Adrenal gland (tissue), 12 donors: ENCODE measurements around the gene RAB4A. TPM values are rescaled to one million over a fixed set of nuclear protein-coding genes. Genes with fewer than 3 reads are reported as not detected.

Experiments
- DNase-seq, 7 donors: peaks; one replicate each; pipeline ENCODE4 v3.0.0-alpha.2; 2019 to 2020
- H3K27ac ChIP-seq, 5 donors: fragments of 200-600 bp; sonication (generic) in 4 of 5; 1 replicate in 3 of 5; 2 replicates in 2 of 5; pipeline versions ENCODE4 v1.5.1 to v1.8.0; 2016 to 2020; ENCODE audit warnings: mild to moderate bottlenecking in 1 of 5
- H3K27me3 ChIP-seq: fragments of 200-600 bp; 2 replicates; pipeline ENCODE4 v1.8.0; 2021
- H3K36me3 ChIP-seq, 2 donors: fragments of 200-600 bp; replicated peaks in 1 of 2; 1 replicate in 1 of 2; 2 replicates in 1 of 2; pipeline versions ENCODE4 v1.5.1 to v1.8.0; 2018 to 2022
- H3K4me1 ChIP-seq, 2 donors: fragments of 200-600 bp; replicated peaks in 1 of 2; 1 replicate in 1 of 2; 2 replicates in 1 of 2; pipeline versions ENCODE4 v1.5.1 to v1.8.0; 2018 to 2021
- H3K4me3 ChIP-seq, 4 donors: fragments of 200-600 bp; sonication (generic) in 3 of 4; one replicate each; pipeline ENCODE4 v1.5.1; 2016 to 2018
- H3K9me3 ChIP-seq, 3 donors: fragments of 200-600 bp; sonication (generic) in 1 of 3; replicated peaks in 1 of 3; 1 replicate in 2 of 3; 2 replicates in 1 of 3; pipeline versions ENCODE4 v1.5.1 to v1.8.0; 2016 to 2021
- POLR2A ChIP-seq, 2 donors: fragments of 450-650 bp; IDR thresholded peaks; one replicate each; pipeline ENCODE4 v1.6.1; 2017; ENCODE audit warnings: antibody characterized with exemption in 2 of 2, mild to moderate bottlenecking in 2 of 2, moderate library complexity in 1 of 2
- WGBS, 4 donors: extraction: QIAGEN DNeasy Blood & Tissue Kit in 2 of 4; methylation state at CpG; one replicate each; pipeline versions ENCODE4 v1.1.5 to v1.1.7; 2013 to 2017; 5-methylcytosine and 5-hydroxymethylcytosine counted together
- intact Hi-C, 2 donors: fragments of 100-400 bp; cut with DNase I; formaldehyde crosslinking; loops; one replicate each; pipeline versions ENCODE4 v1.14.1 to v1.15.0; 2022 to 2023
- polyA plus RNA-seq, 3 donors: library from polyadenylated mRNA; stranded (reverse); fragments of 200-250 nt in 2 of 3; fragments of 350-450 nt in 1 of 3; fragmentation: Illumina TruSeq in 1 of 3; extraction: RNeasy Lipid Tissue Mini Kit (QIAGEN cat#74804) in 1 of 3; gene quantifications; one replicate each; pipeline ENCODE4 v1.2.3, GENCODE V29; 2013 to 2014
- total RNA-seq, 9 donors: library from RNA; depleted of rRNA in 4 of 9; stranded (reverse); fragments of >200 nt in 4 of 9; fragments of 120-200 nt in 1 of 9; fragmentation: NEBNext Ultra II Directional in 1 of 9; extraction: Animal tissue kit (Norgen Biotek cat#: 25700) in 1 of 9; gene quantifications; one replicate each; pipeline versions ENCODE4 v1.1.0 to v1.2.4, GENCODE V29; 2013 to 2023
- TF ChIP-seq, protein P1 (sequence below), 6 experiments: fragments of 450-650 bp in 4 of 6; fragments of 200-600 bp in 2 of 6; sonication (generic) in 1 of 6; IDR thresholded peaks; 1 replicate in 5 of 6; 2 replicates in 1 of 6; pipeline versions ENCODE4 v1.5.1 to v1.8.0; 2016 to 2021; ENCODE audit warnings: antibody characterized with exemption in 6 of 6, mild to moderate bottlenecking in 2 of 6, moderate library complexity in 1 of 6
- donor health status: healthy with polysubstance abuse.
- donor health status: Bipolar disorder and iron deficiency.
- donor health status: DM: yes; HTN: yes; CAD: no.
- donor health status: DM: no; HTN: no; CAD: no.
- donor health status: DM: no; HTN: no; CAD: no.
- donor health status: DM: yes; HTN: yes; CAD: no.

The RAB4A gene
- total and polyA plus RNA-seq, 12 donors: 14.5 to 80.9 (median 45.3) TPM

DNA sequence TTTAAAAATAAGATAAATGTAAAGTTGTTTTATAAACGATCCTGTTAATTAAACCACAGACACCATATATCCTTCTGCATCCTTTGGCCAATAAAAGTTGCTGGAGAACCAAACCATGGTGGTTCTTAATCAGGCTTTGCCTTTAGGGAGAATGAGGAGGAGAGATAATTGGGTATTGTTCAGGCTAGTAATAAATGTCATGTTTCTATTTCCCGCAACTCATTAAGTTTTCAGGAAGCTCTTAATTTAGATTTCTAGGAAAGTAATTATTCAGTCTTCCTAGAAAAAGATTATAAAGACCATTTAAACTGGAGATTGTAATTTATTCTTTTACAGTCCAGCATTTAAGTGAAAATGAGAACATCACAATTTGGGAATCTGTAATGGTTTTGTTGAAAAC lies 34.5 kb downstream of the RAB4A start:
- Histone ChIP-seq H3K36me3 (peaks cover 0 to 38% of the 10 kb centered on the region in 2 donors), H3K27me3 (no peaks in the 10 kb centered on the region), H3K4me1 (no peaks in the 10 kb centered on the region), H3K9me3 (no peaks in the 10 kb centered on the region), H3K4me3 (no peak overlapping the region), H3K27ac (no peak overlapping the region)
- 77 to 90% (median 82%) methylated on average over 2 of the region's 2 CpGs for WGBS, 4 donors
- TF ChIP-seq, protein P1, sequence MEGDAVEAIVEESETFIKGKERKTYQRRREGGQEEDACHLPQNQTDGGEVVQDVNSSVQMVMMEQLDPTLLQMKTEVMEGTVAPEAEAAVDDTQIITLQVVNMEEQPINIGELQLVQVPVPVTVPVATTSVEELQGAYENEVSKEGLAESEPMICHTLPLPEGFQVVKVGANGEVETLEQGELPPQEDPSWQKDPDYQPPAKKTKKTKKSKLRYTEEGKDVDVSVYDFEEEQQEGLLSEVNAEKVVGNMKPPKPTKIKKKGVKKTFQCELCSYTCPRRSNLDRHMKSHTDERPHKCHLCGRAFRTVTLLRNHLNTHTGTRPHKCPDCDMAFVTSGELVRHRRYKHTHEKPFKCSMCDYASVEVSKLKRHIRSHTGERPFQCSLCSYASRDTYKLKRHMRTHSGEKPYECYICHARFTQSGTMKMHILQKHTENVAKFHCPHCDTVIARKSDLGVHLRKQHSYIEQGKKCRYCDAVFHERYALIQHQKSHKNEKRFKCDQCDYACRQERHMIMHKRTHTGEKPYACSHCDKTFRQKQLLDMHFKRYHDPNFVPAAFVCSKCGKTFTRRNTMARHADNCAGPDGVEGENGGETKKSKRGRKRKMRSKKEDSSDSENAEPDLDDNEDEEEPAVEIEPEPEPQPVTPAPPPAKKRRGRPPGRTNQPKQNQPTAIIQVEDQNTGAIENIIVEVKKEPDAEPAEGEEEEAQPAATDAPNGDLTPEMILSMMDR (IDR thresholded peaks at IDR 0.05): no peak
- no peak for TF ChIP-seq POLR2A (IDR thresholded peaks at IDR 0.05)
- DNase-seq: no peak
- intact Hi-C loops: no loop called here

DNA sequence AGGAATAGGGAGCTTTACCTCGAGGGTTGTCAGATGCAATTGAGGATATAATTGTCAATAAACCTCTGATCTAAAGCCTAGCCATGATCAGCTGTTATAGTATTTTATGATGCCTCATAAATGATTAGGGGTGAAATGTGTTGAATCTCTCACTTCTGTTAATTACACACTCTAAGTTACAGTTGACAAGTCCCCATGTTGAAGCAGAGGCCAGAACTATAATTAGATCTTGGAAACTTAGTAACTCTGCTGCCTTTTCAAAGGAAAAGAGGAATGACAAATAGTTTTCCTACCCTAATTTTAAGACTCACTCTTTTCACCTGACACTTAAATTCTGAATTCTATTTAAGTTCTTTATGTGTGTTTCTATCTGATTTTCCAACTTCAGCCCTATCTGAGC lies 38.2 kb downstream of the RAB4A start:
- 71 to 85% (median 77%) methylated on average over 1 of the region's 1 CpG for WGBS, 4 donors
- TF ChIP-seq POLR2A (IDR thresholded peaks at IDR 0.05): no peak
- TF ChIP-seq, protein P1 (IDR thresholded peaks at IDR 0.05): no peak
- H3K9me3 ChIP-seq: no peaks in the 10 kb centered on the region
- H3K27ac ChIP-seq: no peak overlapping the region
- H3K4me1 ChIP-seq: no peaks in the 10 kb centered on the region
- no peak overlapping the region for H3K4me3 ChIP-seq
- no peak for DNase-seq
- peaks cover 0 to 17% of the 10 kb centered on the region in 2 donors for H3K36me3 ChIP-seq
- no peaks in the 10 kb centered on the region for H3K27me3 ChIP-seq
- intact Hi-C loops: no loop called here

DNA sequence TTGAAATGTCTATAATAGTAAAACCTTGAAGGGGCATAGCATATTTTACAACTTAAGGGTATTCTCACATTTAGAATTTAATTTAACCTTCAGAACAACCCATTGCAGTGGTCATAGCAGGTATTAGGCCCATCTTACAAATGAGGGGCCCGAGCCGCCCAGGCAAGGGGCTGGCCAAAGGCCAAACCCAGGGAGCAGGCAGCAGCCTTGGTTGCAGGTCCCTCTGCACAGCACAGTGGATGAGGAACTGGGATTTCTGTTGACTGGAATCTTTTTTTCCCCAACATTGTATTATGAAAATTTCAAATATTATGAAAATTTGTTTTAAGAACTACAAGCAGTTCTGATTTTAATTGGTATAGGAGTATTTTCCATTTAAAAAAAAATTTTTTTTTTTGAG lies 38.8 kb downstream of the RAB4A start:
- Histone ChIP-seq H3K4me1 (no peaks in the 10 kb centered on the region), H3K4me3 (no peak overlapping the region), H3K27ac (no peak overlapping the region), H3K27me3 (no peaks in the 10 kb centered on the region), H3K36me3 (peaks cover 0 to 13% of the 10 kb centered on the region in 2 donors), H3K9me3 (no peaks in the 10 kb centered on the region)
- no peak for DNase-seq
- intact Hi-C loops: no loop called here
- TF ChIP-seq POLR2A (IDR thresholded peaks at IDR 0.05): no peak
- TF ChIP-seq, protein P1 (IDR thresholded peaks at IDR 0.05): no peak
- WGBS, 4 donors: 86 to 99% (median 95%) methylated on average over 2 of the region's 2 CpGs

DNA sequence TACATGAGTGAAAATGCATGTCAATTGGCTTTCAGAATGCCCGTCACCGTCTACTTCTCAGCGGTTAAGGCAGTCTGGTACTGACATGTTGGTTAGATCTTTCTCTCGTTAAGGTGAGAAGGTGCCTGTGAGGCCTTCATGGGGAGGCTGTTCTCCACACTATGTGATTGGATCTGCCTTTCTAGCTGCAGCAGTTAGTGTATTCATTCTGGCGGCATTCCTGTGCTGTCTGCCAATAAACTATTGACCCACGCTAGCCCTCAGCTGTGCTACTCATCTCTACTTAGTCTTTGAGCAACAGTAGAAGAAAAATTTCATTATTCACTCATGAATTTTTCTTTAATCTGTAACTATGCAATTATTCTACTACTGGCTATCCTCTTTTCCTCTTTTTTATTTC lies 39.9 kb downstream of the RAB4A start:
- Histone ChIP-seq H3K27me3 (no peaks in the 10 kb centered on the region), H3K36me3 (peaks cover 0 to 9% of the 10 kb centered on the region in 2 donors), H3K27ac (no peak overlapping the region), H3K4me1 (no peaks in the 10 kb centered on the region), H3K4me3 (no peak overlapping the region), H3K9me3 (no peaks in the 10 kb centered on the region)
- intact Hi-C loops: no loop called here
- WGBS, 4 donors: 76 to 88% (median 85%) methylated on average over 6 of the region's 6 CpGs
- TF ChIP-seq POLR2A (IDR thresholded peaks at IDR 0.05): no peak
- TF ChIP-seq, protein P1 (IDR thresholded peaks at IDR 0.05): no peak
- no peak for DNase-seq
